HepG2 (cell line): ENCODE measurements around the gene KDM7A. TPM values are rescaled to one million over a fixed set of nuclear protein-coding genes. Genes with fewer than 3 reads are reported as not detected.
A peak's percentile ranks its signal among the peaks of the same experiment; 100 is the strongest.

Experiments
- ATAC-seq: fragments of 200-7000 bp; cut with Tn5 transposase; 3 replicates; pipeline ENCODE4 v1.9.1; 2020; ENCODE audit warnings: mild to moderate bottlenecking, moderate library complexity
- BruUV-seq: library from RNA; stranded (reverse); fragments of 400-500 nt; replicated peaks from 2 replicates; lab custom pipeline; 2021; lab: Mats Ljungman, UMichigan
- CTCF ChIA-PET: fragments of 300-600 bp; formaldehyde crosslinking; extraction: SDS; loops from one replicate; lab custom pipeline; 2021; ENCODE audit warnings: low total read pairs, inconsistent platforms, low intra/inter-chr PET ratio; lab: Yijun Ruan, JAX
- POLR2A ChIA-PET: fragments of 350-600 bp; sonication (Branson Sonifier 250); formaldehyde crosslinking; loops from one replicate; lab custom pipeline; 2020; ENCODE audit warnings: antibody characterized with exemption, inconsistent platforms; lab: Yijun Ruan, JAX
- DNase-seq: peaks from one replicate; pipeline ENCODE4 v3.0.0-alpha.2; 2015; ENCODE audit warnings: low spot score
- FAIRE-seq: peaks from 3 replicates; lab custom pipeline; 2011; peaks lifted over from hg19 to GRCh38; lab: Jason Lieb, UNC
- H2AFZ ChIP-seq: one replicate; pipeline ENCODE4 v1.6.1; 2011; ENCODE audit warnings: low read length, inconsistent platforms
- H3K27ac ChIP-seq: fragments of 300-600 bp; 3 replicates; pipeline ENCODE4 v1.8.0; 2011; ENCODE audit warnings: mixed run types, mild to moderate bottlenecking, mixed read lengths, low read length, inconsistent platforms; ENCODE audit not compliant: insufficient read depth; ENCODE audit errors: extremely low read length
- H3K27me3 ChIP-seq, 2 experiments: fragments of 200-600 bp in 1 of 2; 2 replicates in 1 of 2; 3 replicates in 1 of 2; pipeline versions ENCODE4 v1.6.0 to v1.8.0; 2011; ENCODE audit warnings: low read length in 2 of 2, mild to moderate bottlenecking in 2 of 2, moderate library complexity in 2 of 2, inconsistent platforms in 1 of 2; ENCODE audit not compliant: insufficient read depth in 2 of 2, control insufficient read depth in 1 of 2
- H3K36me3 ChIP-seq, 2 experiments: fragments of 200-600 bp in 1 of 2; replicated peaks in 1 of 2; 2 replicates in 1 of 2; 3 replicates in 1 of 2; pipeline versions ENCODE4 v1.5.1 to v1.8.0; 2011; ENCODE audit warnings: low read length in 2 of 2, inconsistent platforms in 1 of 2; ENCODE audit not compliant: insufficient read depth in 2 of 2, control insufficient read depth in 1 of 2
- H3K4me1 ChIP-seq: 2 replicates; pipeline ENCODE4 v1.5.1; 2012; ENCODE audit warnings: low read length, inconsistent platforms; ENCODE audit not compliant: insufficient read depth
- H3K4me2 ChIP-seq: 2 replicates; pipeline ENCODE4 v1.6.0; 2011; ENCODE audit warnings: low read depth, low read length, inconsistent platforms
- H3K4me3 ChIP-seq, 3 experiments: fragments of 200-600 bp in 1 of 3; sonication (generic), shearing (Covaris generic) in 1 of 3; replicated peaks in 1 of 3; 2 replicates each; pipeline ENCODE4 v1.5.1; 2011 to 2016; ENCODE audit warnings: low read length in 3 of 3, inconsistent platforms in 2 of 3, low read depth in 2 of 3, mild to moderate bottlenecking in 2 of 3, control low read depth in 1 of 3, mixed read lengths in 1 of 3; ENCODE audit not compliant: insufficient read depth in 1 of 3
- H3K79me2 ChIP-seq: one replicate; pipeline ENCODE4 v1.6.1; 2011; ENCODE audit warnings: low read length, inconsistent platforms; ENCODE audit not compliant: insufficient read depth
- H3K9ac ChIP-seq: 2 replicates; pipeline ENCODE4 v1.6.0; 2011; ENCODE audit warnings: mild to moderate bottlenecking, low read depth, low read length, inconsistent platforms; ENCODE audit not compliant: insufficient read depth
- H3K9me3 ChIP-seq: 2 replicates; pipeline ENCODE4 v1.5.1; 2012; ENCODE audit warnings: mild to moderate bottlenecking, low read length
- H4K20me1 ChIP-seq: 2 replicates; pipeline ENCODE4 v1.6.0; 2011; ENCODE audit warnings: inconsistent platforms, mild to moderate bottlenecking, low read length, moderate library complexity; ENCODE audit not compliant: insufficient read depth
- CREB1 ChIP-seq, 2 experiments: fragments of 450-650 bp in 1 of 2; IDR thresholded peaks; 2 replicates each; pipeline ENCODE4 v1.6.1; 2016 to 2017; ENCODE audit warnings: control low read depth in 1 of 2, mild to moderate bottlenecking in 1 of 2, missing compliant biosample characterization in 1 of 2, missing genetic modification characterization in 1 of 2
- MZF1 ChIP-seq: sonication (generic); formaldehyde crosslinking; IDR thresholded peaks from 2 replicates; pipeline ENCODE4 v1.8.1; 2023; ENCODE audit warnings: mild to moderate bottlenecking, missing genetic modification reagents, borderline replicate concordance
- PRMT3 ChIP-seq: sonication (generic); formaldehyde crosslinking; IDR thresholded peaks from 2 replicates; pipeline ENCODE4 v1.8.1; 2022; ENCODE audit warnings: low read depth, mild to moderate bottlenecking, moderate library complexity, missing genetic modification reagents, borderline replicate concordance
- TEAD2 ChIP-seq: sonication (generic); formaldehyde crosslinking; IDR thresholded peaks from 2 replicates; pipeline ENCODE4 v1.9.0; 2021; ENCODE audit warnings: missing genetic modification reagents
- ZNF136 ChIP-seq: sonication (generic); formaldehyde crosslinking; IDR thresholded peaks from 2 replicates; pipeline ENCODE4 v1.8.1; 2022; ENCODE audit warnings: low read depth, mild to moderate bottlenecking, moderate library complexity, missing genetic modification reagents
- ZNF251 ChIP-seq: sonication (generic); formaldehyde crosslinking; IDR thresholded peaks from 2 replicates; pipeline ENCODE4 v1.9.0; 2021; ENCODE audit warnings: mild to moderate bottlenecking, missing genetic modification reagents
- ZNF34 ChIP-seq: sonication (generic); formaldehyde crosslinking; IDR thresholded peaks from 2 replicates; pipeline ENCODE4 v1.4.0; 2020; ENCODE audit warnings: mild to moderate bottlenecking, missing genetic modification reagents, borderline replicate concordance
- ZNF367 ChIP-seq: sonication (generic); formaldehyde crosslinking; IDR thresholded peaks from 2 replicates; pipeline ENCODE4 v1.4.0; 2020; ENCODE audit warnings: missing genetic modification reagents, borderline replicate concordance
- ZNF570 ChIP-seq: sonication (generic); formaldehyde crosslinking; IDR thresholded peaks from 2 replicates; pipeline ENCODE4 v1.4.0; 2020; ENCODE audit warnings: mild to moderate bottlenecking, missing genetic modification reagents, borderline replicate concordance
- ZNF883 ChIP-seq: sonication (generic); formaldehyde crosslinking; IDR thresholded peaks from 2 replicates; pipeline ENCODE4 v1.5.1; 2020; ENCODE audit warnings: mild to moderate bottlenecking, missing genetic modification reagents; ENCODE audit errors: not compliant biosample characterization
- ZSCAN9 ChIP-seq: IDR thresholded peaks from 2 replicates; pipeline ENCODE4 v1.6.1; 2016; ENCODE audit warnings: borderline replicate concordance
- WGBS: methylation state at CpG from one replicate; pipeline ENCODE4 v1.1.6; 2017; ENCODE audit warnings: low lambda C conversion rate; 5-methylcytosine and 5-hydroxymethylcytosine counted together
- in situ Hi-C: cut with HindIII; loops from 2 replicates; pipeline ENCODE4 v1.10.0; 2017; ENCODE audit warnings: low pct_unique_long_range_greater_than_20kb; ENCODE audit not compliant: extremely low pct_ligation_motif_present
- intact Hi-C: fragments of 100-400 bp; cut with micrococcal nuclease; formaldehyde crosslinking; loops from one replicate; pipeline ENCODE4 v1.10.0; 2022; ENCODE audit not compliant: unreplicated experiment
- polyA plus RNA-seq, 8 experiments: library from polyadenylated mRNA; depleted of rRNA in 3 of 8; stranded (reverse) in 7 of 8; unstranded in 1 of 8; fragments of >200 nt; fragmentation: Illumina TruSeq in 4 of 8; extraction: Trizol in 4 of 8; gene quantifications; 2 replicates each; pipeline versions ENCODE4 v1.2.1 to v1.2.3, GENCODE V29; 2011 to 2016; ENCODE audit warnings: low read depth in 4 of 8, missing spikeins in 1 of 8, mixed read lengths in 1 of 8; ENCODE audit not compliant: insufficient read depth in 1 of 8
- total RNA-seq, 5 experiments: library from RNA; depleted of rRNA; stranded (reverse); fragments of >200 nt; fragmentation: Illumina TruSeq; extraction: Trizol; gene quantifications; 2 replicates each; pipeline ENCODE4 v1.2.3, GENCODE V29; 2016; ENCODE audit warnings: low read depth in 1 of 5
- TF ChIP-seq, protein P1 (sequence below): sonication (generic); formaldehyde crosslinking; IDR thresholded peaks from 2 replicates; pipeline ENCODE4 v1.4.0; 2020; ENCODE audit warnings: missing genetic modification reagents; ENCODE audit errors: not compliant biosample characterization
- TF ChIP-seq, protein P2 (sequence below): sonication (generic); formaldehyde crosslinking; IDR thresholded peaks from 2 replicates; pipeline ENCODE4 v1.8.0; 2023; ENCODE audit warnings: mild to moderate bottlenecking, missing genetic modification reagents
- TF ChIP-seq, protein P3 (sequence below): sonication (generic); formaldehyde crosslinking; IDR thresholded peaks from 2 replicates; pipeline ENCODE4 v1.4.0; 2020; ENCODE audit warnings: missing genetic modification reagents
- TF ChIP-seq, protein P4 (sequence below): sonication (generic); formaldehyde crosslinking; IDR thresholded peaks from 2 replicates; pipeline ENCODE4 v1.9.0; 2022; ENCODE audit warnings: missing genetic modification reagents, mild to moderate bottlenecking, borderline replicate concordance

KDM7A gene
- total and polyA plus RNA-seq, 2 of the 13 experiments (the other 11 are each of a cell fraction or from before 2014, with no cell fraction given), result 10.8 to 16.8 TPM

GRCh38 chr7:140192176-140192575 lies 15.4 kb upstream of the KDM7A start:
- Histone ChIP-seq H3K9ac (no peak overlapping the region), H2AFZ (no peak overlapping the region), H4K20me1 (no peaks in the 10 kb centered on the region), H3K9me3 (no peaks in the 10 kb centered on the region), H3K27ac (no peak overlapping the region), H3K79me2 (no peaks in the 10 kb centered on the region), H3K36me3 (no peaks in the 10 kb centered on the region), H3K4me3 (no peak overlapping the region), H3K4me1 (peaks cover 19% of the 10 kb centered on the region), H3K4me2 (no peak overlapping the region; the same call in 1 of the 2 replicates), H3K27me3 (peaks cover 0 to 7% of the 10 kb centered on the region in 2 experiments; a peak in 1 of 5 replicates)
- intact Hi-C loops, result no loop called here
- FAIRE-seq (no peak), DNase-seq (no peak), ATAC-seq (peak; percentile 26; the same call in 2 of the 3 replicates)
- CTCF ChIA-PET, result no interaction called here
- POLR2A ChIA-PET, result interaction anchor here (2.8 kb wide), 1 partner anchor 14 kb away, joined by 11 read pairs; the partner anchor contains the start of gene KDM7A
- TF ChIP-seq PRMT3 (CRISPR knock-in tag), result no peak
- TF ChIP-seq ZNF883 (CRISPR knock-in tag), result no peak
- TF ChIP-seq, protein P1, sequence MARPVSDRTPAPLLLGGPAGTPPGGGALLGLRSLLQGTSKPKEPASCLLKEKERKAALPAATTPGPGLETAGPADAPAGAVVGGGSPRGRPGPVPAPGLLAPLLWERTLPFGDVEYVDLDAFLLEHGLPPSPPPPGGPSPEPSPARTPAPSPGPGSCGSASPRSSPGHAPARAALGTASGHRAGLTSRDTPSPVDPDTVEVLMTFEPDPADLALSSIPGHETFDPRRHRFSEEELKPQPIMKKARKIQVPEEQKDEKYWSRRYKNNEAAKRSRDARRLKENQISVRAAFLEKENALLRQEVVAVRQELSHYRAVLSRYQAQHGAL (CRISPR knock-in tag), result no peak
- TF ChIP-seq TEAD2 (CRISPR knock-in tag), result no peak
- no peak for TF ChIP-seq ZNF34 (CRISPR knock-in tag)
- TF ChIP-seq MZF1 (CRISPR knock-in tag), result no peak
- no peak for TF ChIP-seq ZSCAN9 (CRISPR knock-in tag)
- TF ChIP-seq, protein P2, sequence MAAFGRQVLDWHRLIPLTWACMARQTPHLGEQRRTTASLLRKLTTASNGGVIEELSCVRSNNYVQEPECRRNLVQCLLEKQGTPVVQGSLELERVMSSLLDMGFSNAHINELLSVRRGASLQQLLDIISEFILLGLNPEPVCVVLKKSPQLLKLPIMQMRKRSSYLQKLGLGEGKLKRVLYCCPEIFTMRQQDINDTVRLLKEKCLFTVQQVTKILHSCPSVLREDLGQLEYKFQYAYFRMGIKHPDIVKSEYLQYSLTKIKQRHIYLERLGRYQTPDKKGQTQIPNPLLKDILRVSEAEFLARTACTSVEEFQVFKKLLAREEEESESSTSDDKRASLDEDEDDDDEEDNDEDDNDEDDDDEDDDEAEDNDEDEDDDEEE (CRISPR knock-in tag), result no peak
- TF ChIP-seq ZNF136 (CRISPR knock-in tag), result no peak
- TF ChIP-seq ZNF367 (CRISPR knock-in tag), result no peak
- TF ChIP-seq ZNF251, result no peak
- TF ChIP-seq, protein P3, sequence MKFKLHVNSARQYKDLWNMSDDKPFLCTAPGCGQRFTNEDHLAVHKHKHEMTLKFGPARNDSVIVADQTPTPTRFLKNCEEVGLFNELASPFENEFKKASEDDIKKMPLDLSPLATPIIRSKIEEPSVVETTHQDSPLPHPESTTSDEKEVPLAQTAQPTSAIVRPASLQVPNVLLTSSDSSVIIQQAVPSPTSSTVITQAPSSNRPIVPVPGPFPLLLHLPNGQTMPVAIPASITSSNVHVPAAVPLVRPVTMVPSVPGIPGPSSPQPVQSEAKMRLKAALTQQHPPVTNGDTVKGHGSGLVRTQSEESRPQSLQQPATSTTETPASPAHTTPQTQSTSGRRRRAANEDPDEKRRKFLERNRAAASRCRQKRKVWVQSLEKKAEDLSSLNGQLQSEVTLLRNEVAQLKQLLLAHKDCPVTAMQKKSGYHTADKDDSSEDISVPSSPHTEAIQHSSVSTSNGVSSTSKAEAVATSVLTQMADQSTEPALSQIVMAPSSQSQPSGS (CRISPR knock-in tag), result no peak
- TF ChIP-seq, protein P4, sequence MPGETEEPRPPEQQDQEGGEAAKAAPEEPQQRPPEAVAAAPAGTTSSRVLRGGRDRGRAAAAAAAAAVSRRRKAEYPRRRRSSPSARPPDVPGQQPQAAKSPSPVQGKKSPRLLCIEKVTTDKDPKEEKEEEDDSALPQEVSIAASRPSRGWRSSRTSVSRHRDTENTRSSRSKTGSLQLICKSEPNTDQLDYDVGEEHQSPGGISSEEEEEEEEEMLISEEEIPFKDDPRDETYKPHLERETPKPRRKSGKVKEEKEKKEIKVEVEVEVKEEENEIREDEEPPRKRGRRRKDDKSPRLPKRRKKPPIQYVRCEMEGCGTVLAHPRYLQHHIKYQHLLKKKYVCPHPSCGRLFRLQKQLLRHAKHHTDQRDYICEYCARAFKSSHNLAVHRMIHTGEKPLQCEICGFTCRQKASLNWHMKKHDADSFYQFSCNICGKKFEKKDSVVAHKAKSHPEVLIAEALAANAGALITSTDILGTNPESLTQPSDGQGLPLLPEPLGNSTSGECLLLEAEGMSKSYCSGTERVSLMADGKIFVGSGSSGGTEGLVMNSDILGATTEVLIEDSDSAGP, result no peak
- no peak for TF ChIP-seq ZNF570 (CRISPR knock-in tag)
- no peak for TF ChIP-seq CREB1 (IDR thresholded peaks at IDR 0.05)
- TF ChIP-seq CREB1 (CRISPR knock-in tag; IDR thresholded peaks at IDR 0.05), result no peak
- in situ Hi-C loops, result no loop called here
- no TSS peak for BruUV-seq
- 34% methylated on average over 3 of the region's 3 CpGs for WGBS
